HEK293 (cell line): ENCODE results near the gene EXOC3L2.

Source experiments
- CTCF ChIA-PET: fragments of 350-600 bp; formaldehyde crosslinking; extraction: SDS; loops from one replicate; lab custom pipeline; 2021; ENCODE audit warnings: antibody characterized with exemption; lab: Yijun Ruan, JAX
- POLR2A ChIA-PET: fragments of 300-600 bp; formaldehyde crosslinking; extraction: SDS; loops from one replicate; lab custom pipeline; 2020; ENCODE audit warnings: antibody characterized with exemption, inconsistent platforms; lab: Yijun Ruan, JAX
- H3K27ac ChIP-seq: fragments of 200-500 bp; sonication (Bioruptor generic); 2 replicates; pipeline ENCODE4 v1.5.1; 2014; ENCODE audit warnings: low read depth, low read length, control low read depth, inconsistent platforms; ENCODE audit errors: extremely low read depth
- H3K36me3 ChIP-seq, 2 experiments: fragments of 200-500 bp in 1 of 2; sonication (Bioruptor generic) in 1 of 2; 1 replicate in 1 of 2; 2 replicates in 1 of 2; pipeline ENCODE4 v1.5.1; 2014 to 2017; ENCODE audit warnings: inconsistent platforms in 2 of 2, low read length in 2 of 2; ENCODE audit not compliant: control insufficient read depth in 2 of 2, insufficient read depth in 1 of 2
- H3K4me1 ChIP-seq: fragments of 200-500 bp; sonication (Bioruptor generic); 2 replicates; pipeline ENCODE4 v1.5.1; 2014; ENCODE audit warnings: mild to moderate bottlenecking, low read length, inconsistent platforms; ENCODE audit not compliant: control insufficient read depth, insufficient read depth
- H3K4me3 ChIP-seq: 2 replicates; pipeline ENCODE4 v1.5.1; 2011; ENCODE audit warnings: low read depth, mild to moderate bottlenecking, control low read depth, low read length, moderate library complexity
- H3K9me3 ChIP-seq: fragments of 200-500 bp; sonication (Bioruptor generic); 2 replicates; pipeline ENCODE4 v1.5.1; 2014; ENCODE audit warnings: low read depth, low read length, inconsistent platforms; ENCODE audit not compliant: control insufficient read depth, insufficient read depth
- GLIS1 ChIP-seq: fragments of 450-650 bp; formaldehyde crosslinking; IDR thresholded peaks from 2 replicates; pipeline ENCODE4 v1.5.1; 2016; ENCODE audit warnings: missing biosample characterization, missing genetic modification characterization
- INSM2 ChIP-seq: fragments of 450-650 bp; formaldehyde crosslinking; IDR thresholded peaks from 2 replicates; pipeline ENCODE4 v1.5.1; 2016; ENCODE audit warnings: missing biosample characterization, missing genetic modification characterization
- KLF1 ChIP-seq: fragments of 450-650 bp; formaldehyde crosslinking; IDR thresholded peaks from 2 replicates; pipeline ENCODE4 v1.5.1; 2016; ENCODE audit warnings: missing biosample characterization, missing genetic modification characterization
- KLF8 ChIP-seq: fragments of 450-650 bp; formaldehyde crosslinking; IDR thresholded peaks from 2 replicates; pipeline ENCODE4 v1.5.1; 2016; ENCODE audit warnings: missing biosample characterization, missing genetic modification characterization
- MYNN ChIP-seq: fragments of 450-650 bp; formaldehyde crosslinking; IDR thresholded peaks from 2 replicates; pipeline ENCODE4 v1.5.1; 2016; ENCODE audit warnings: missing biosample characterization, missing genetic modification characterization, borderline replicate concordance
- PATZ1 ChIP-seq: fragments of 450-650 bp; formaldehyde crosslinking; IDR thresholded peaks from 2 replicates; pipeline ENCODE4 v1.5.1; 2016; ENCODE audit warnings: missing biosample characterization, missing genetic modification characterization
- PRDM4 ChIP-seq: fragments of 450-650 bp; formaldehyde crosslinking; IDR thresholded peaks from 2 replicates; pipeline ENCODE4 v1.5.1; 2017; ENCODE audit warnings: missing biosample characterization, missing genetic modification characterization
- REST ChIP-seq: fragments of 450-650 bp; formaldehyde crosslinking; IDR thresholded peaks from 2 replicates; pipeline ENCODE4 v1.5.1; 2016; ENCODE audit warnings: missing biosample characterization, missing genetic modification characterization
- ZBTB20 ChIP-seq: fragments of 450-650 bp; formaldehyde crosslinking; IDR thresholded peaks from 2 replicates; pipeline ENCODE4 v1.5.1; 2016; ENCODE audit warnings: missing biosample characterization, missing genetic modification characterization
- ZEB2 ChIP-seq: fragments of 450-650 bp; formaldehyde crosslinking; IDR thresholded peaks from 2 replicates; pipeline ENCODE4 v1.5.1; 2016; ENCODE audit warnings: missing biosample characterization, missing genetic modification characterization
- ZFHX2 ChIP-seq: fragments of 450-650 bp; formaldehyde crosslinking; conservative IDR thresholded peaks from 2 replicates; pipeline ENCODE4 v1.5.1; 2016; ENCODE audit warnings: missing biosample characterization, missing genetic modification characterization
- ZFP69B ChIP-seq: fragments of 450-650 bp; formaldehyde crosslinking; IDR thresholded peaks from 2 replicates; pipeline ENCODE4 v1.5.1; 2016; ENCODE audit warnings: missing biosample characterization, missing genetic modification characterization
- ZNF2 ChIP-seq: fragments of 450-650 bp; formaldehyde crosslinking; IDR thresholded peaks from 2 replicates; pipeline ENCODE4 v1.5.1; 2016; ENCODE audit warnings: missing biosample characterization, missing genetic modification characterization
- ZNF292 ChIP-seq: fragments of 450-650 bp; formaldehyde crosslinking; IDR thresholded peaks from 2 replicates; pipeline ENCODE4 v1.5.1; 2016; ENCODE audit warnings: low read depth, missing biosample characterization, missing genetic modification characterization, borderline replicate concordance
- ZNF366 ChIP-seq: fragments of 450-650 bp; formaldehyde crosslinking; conservative IDR thresholded peaks from 2 replicates; pipeline ENCODE4 v1.5.1; 2016; ENCODE audit warnings: missing biosample characterization, missing genetic modification characterization
- ZNF398 ChIP-seq: fragments of 450-650 bp; formaldehyde crosslinking; IDR thresholded peaks from 2 replicates; pipeline ENCODE4 v1.5.1; 2017; ENCODE audit warnings: missing biosample characterization, missing genetic modification characterization
- ZNF548 ChIP-seq: fragments of 450-650 bp; formaldehyde crosslinking; IDR thresholded peaks from 2 replicates; pipeline ENCODE4 v1.5.1; 2016; ENCODE audit warnings: missing biosample characterization, missing genetic modification characterization
- ZNF585B ChIP-seq: fragments of 450-650 bp; formaldehyde crosslinking; IDR thresholded peaks from 2 replicates; pipeline ENCODE4 v1.5.1; 2016; ENCODE audit warnings: missing biosample characterization, missing genetic modification characterization
- ZNF629 ChIP-seq: fragments of 450-650 bp; formaldehyde crosslinking; IDR thresholded peaks from 2 replicates; pipeline ENCODE4 v1.5.1; 2017; ENCODE audit warnings: missing biosample characterization, missing genetic modification characterization
- ZNF692 ChIP-seq: fragments of 450-650 bp; formaldehyde crosslinking; IDR thresholded peaks from 2 replicates; pipeline ENCODE4 v1.5.1; 2016; ENCODE audit warnings: missing biosample characterization, missing genetic modification characterization
- ZNF777 ChIP-seq: fragments of 450-650 bp; formaldehyde crosslinking; IDR thresholded peaks from 2 replicates; pipeline ENCODE4 v1.5.1; 2017; ENCODE audit warnings: missing biosample characterization, missing genetic modification characterization, borderline replicate concordance
- ZNF785 ChIP-seq: fragments of 450-650 bp; formaldehyde crosslinking; IDR thresholded peaks from 2 replicates; pipeline ENCODE4 v1.5.1; 2016; ENCODE audit warnings: missing biosample characterization, missing genetic modification characterization
- ZNF791 ChIP-seq: fragments of 450-650 bp; formaldehyde crosslinking; IDR thresholded peaks from 2 replicates; pipeline ENCODE4 v1.5.1; 2016; ENCODE audit warnings: missing biosample characterization, missing genetic modification characterization
- ZNF843 ChIP-seq: fragments of 450-650 bp; formaldehyde crosslinking; IDR thresholded peaks from 2 replicates; pipeline ENCODE4 v1.5.1; 2016; ENCODE audit warnings: missing biosample characterization, missing genetic modification characterization

The EXOC3L2 gene

GRCh38 chr19:45250832-45251451 lies 5.7 kb upstream of the EXOC3L2 start, which contains the start of gene MARK4:
Gene MARK4 (plus strand): TSS chr19:45251271. CDS start chr19:45251589, 318 bp downstream.
- Histone ChIP-seq H3K36me3 (peaks cover 4 to 20% of the 10 kb centered on the region in 2 experiments; a peak in 2 of 3 replicates), H3K4me1 (peaks cover 3% of the 10 kb centered on the region; the same call in 1 of the 2 replicates), H3K9me3 (no peaks in the 10 kb centered on the region), H3K4me3 (peak within 1 kb of the TSS; percentile 72), H3K27ac (peak within 1 kb of the TSS; percentile 79)
- POLR2A ChIA-PET, result interaction anchor here (0.6 kb wide), 1 partner anchor 63 kb away, joined by 3 read pairs; no protein-coding TSS in a partner anchor
- CTCF ChIA-PET, result interaction anchor here (2.4 kb wide), 1 partner anchor 89 kb away, joined by 12 read pairs; the partner anchor contains the start of gene KLC3
- TF ChIP-seq INSM2 (tag by site-specific recombination) (0 out of 2 replicates have a peak, but pooled peaks have one; percentile 39), PRDM4 (tag by site-specific recombination) (peak; percentile 47; the same call in 1 of the 2 replicates), KLF8 (tag by site-specific recombination) (peak; percentile 85), ZNF366 (tag by site-specific recombination) (peak; percentile 87), REST (tag by site-specific recombination) (no peak), ZEB2 (peak; percentile 42; the same call in 1 of the 2 replicates), ZNF398 (tag by site-specific recombination) (peak; percentile 80), ZNF585B (tag by site-specific recombination) (no peak), ZNF791 (no peak), ZFP69B (tag by site-specific recombination) (peak; percentile 68; the same call in 1 of the 2 replicates), ZNF785 (tag by site-specific recombination) (no peak; the same call in 1 of the 2 replicates), ZNF2 (no peak), ZNF843 (tag by site-specific recombination) (no peak), ZNF292 (no peak), PATZ1 (tag by site-specific recombination) (peak; percentile 72), ZNF548 (no peak), ZBTB20 (tag by site-specific recombination) (peak; percentile 41; the same call in 1 of the 2 replicates), ZNF777 (tag by site-specific recombination) (no peak), MYNN (tag by site-specific recombination) (no peak), GLIS1 (tag by site-specific recombination) (peak; percentile 53), KLF1 (tag by site-specific recombination) (peak; percentile 46), ZNF692 (peak; percentile 67), ZNF629 (tag by site-specific recombination) (0 out of 2 replicates have a peak, but pooled peaks have one; percentile 21), ZFHX2 (tag by site-specific recombination) (peak; percentile 43)
